ENCODE results near the gene ZNF710.
"Not testable (repeated sequence)": the region's sequence is repeated elsewhere in the genome, so short reads cannot be mapped to it uniquely, and the experiment has no call there.

ZNF710 gene, protein sequence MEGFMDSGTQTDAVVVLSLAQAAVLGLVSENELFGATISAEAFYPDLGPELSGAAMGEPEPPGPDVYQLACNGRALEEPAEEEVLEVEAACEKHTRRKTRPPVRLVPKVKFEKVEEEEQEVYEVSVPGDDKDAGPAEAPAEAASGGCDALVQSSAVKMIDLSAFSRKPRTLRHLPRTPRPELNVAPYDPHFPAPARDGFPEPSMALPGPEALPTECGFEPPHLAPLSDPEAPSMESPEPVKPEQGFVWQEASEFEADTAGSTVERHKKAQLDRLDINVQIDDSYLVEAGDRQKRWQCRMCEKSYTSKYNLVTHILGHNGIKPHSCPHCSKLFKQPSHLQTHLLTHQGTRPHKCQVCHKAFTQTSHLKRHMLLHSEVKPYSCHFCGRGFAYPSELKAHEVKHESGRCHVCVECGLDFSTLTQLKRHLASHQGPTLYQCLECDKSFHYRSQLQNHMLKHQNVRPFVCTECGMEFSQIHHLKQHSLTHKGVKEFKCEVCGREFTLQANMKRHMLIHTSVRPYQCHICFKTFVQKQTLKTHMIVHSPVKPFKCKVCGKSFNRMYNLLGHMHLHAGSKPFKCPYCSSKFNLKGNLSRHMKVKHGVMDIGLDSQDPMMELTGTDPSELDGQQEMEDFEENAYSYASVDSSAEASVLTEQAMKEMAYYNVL

DNA sequence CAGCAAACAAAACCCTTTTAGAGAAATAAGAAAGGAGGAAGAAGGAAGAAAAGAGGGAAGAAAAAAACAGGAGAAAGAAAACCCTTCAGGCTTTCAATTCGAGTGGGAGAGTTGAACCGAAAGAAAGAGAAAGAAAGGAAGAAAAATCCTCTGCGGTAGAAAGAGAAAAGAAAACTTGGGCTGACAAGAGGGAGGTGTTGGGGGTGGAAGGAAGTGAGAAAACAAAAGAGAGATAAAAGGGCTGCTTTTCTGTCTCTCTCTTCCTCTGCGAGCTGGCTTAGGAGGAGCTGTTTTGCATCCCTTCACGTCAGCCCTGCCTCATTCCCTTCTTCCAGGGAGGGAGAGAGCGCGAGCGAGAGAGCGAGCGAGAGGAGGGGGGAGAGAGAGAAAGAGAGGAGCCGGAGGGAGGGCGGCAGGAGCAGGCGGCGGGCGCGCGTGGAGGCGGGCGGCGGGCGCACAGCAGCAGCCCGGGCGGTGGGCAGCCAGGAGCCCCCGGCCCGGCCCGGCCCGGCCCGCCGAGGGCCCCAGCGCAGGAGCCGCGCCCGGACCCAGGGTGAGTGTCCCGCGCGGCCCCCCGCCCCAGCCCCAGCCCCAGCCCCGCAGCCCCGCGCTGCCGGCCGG lies at the start of gene ZNF710:
ZNF710 (plus strand) TSS at position 263 of the 621 bp plus-strand sequence. CDS start 65,814 bp downstream, outside the sequence.
- no peak for DNase-seq (ENCODE audit: low read depth)

DNA sequence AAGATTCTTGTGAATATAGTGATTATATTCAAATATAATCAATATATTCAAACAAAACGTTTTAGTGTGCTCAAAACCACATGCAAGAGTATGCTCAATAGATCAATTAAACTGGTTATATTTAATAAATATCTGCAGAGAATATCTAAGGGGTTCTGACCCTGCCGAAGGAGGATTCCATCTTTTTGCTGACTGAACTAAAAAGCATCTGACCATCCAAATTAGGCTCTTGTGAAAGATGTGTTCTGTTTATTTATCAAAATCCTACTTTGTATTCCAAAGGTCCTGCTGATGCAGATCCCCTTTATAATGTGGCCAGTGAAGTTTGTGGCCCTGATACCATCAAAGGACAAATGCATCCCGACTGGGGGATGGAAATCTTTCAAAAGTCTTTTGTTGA lies 46.6 kb upstream of the ZNF710 start:
- DNase-seq (ENCODE audit: low read depth), result no peak

DNA sequence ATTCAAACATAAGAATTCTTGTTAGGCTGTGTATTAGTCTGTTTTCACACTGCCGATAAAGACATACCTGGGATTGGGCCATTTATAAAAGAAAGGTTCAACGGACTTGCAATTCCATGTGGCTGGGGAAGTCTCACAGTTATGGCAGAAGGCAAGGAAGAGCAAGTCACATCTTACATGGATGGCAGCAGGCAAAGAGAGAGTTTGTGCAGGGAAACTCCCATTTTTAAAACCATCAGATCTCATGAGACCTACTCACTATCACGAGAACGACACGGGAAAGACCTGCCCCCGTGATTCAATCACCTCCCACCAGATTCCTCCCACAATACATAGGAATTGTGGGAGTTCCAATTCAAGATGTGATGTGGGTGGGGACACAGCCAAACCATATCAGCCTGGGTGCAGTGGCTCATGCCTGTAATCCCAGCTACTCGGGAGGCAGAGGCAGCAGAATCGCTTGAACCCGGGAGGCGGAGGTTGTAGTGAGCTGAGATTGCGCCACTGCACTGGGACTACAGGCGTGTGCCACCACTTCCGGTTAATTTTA lies 45.6 kb upstream of the ZNF710 start:
- DNase-seq (ENCODE audit: low read depth), result not testable (repeated sequence)

DNA sequence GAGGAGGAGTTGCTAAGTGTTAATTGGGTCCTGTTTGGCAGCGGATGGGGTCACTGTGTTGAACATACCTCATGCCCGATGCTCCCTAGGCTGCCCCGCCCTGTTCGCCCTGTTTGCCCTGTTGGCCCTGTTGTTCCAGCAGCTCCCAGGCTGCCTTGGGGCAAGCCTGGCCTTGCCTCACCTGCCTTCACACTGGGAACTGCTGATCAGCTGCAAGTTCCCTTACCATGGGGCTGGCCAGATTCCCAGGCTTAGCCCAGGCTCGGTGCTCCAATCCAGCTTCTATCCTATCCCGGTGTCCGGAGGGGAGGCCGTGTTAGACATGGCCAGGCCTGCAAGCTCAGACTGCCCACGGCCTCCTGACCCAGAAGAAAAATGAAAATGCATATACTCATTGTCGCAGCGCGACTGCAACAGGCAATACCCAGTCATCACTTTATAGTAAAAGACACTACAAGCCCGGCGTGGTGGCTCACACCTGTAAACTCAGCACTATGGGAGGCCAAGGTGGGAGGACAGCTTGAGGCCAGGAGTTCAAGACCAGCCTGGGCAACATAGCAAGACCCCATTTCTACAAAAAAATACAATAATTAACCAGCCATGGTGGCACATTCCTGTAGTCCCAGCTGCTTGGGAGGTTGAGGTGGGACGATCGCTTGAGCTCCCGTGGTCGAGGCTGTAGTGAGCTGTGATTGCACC lies 42.9 kb upstream of the ZNF710 start:
- no peak for DNase-seq (ENCODE audit: low read depth)

DNA sequence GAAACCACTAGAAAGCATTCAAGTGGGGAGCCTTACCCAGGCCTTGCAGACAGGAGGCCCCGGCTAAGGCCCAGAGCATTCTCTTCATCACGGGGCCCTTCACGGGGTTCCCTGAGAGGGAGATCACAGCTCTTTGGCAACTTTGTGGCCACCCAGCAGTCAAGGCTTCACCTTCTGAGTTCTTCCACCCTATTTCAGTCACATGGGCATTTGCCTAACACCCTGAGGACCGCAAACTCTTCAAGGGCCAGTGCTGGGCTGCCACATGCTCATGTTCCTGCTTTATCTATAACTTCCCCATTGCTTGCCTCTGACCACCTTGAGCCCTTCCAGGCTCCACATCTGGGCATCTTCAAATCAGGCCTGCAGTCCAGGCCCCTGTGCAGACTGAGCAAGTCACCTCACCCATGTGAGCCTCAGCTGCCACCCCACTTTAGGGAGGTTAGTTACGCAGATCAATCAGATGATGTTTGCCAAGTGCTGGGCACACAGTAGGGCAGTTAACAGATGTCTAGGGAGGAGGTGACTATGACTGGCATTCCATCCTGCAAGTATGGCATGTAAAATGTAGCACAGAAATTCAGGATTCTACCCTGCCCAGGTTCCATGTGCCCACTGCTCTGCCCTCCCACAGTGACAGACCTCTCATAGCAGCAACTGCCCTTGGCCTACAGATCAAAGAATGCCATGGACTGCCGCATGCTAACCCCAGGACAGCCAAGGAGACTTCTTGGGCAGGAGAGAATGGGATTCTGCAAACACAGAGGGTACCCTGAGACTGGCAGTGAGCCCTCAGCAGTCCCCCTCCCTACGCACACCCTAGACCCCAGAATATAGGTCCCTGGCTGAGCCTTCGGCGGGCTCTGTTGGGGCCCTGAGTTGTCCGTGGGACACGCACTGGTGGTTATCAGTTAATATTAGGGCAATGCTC lies 37.6 kb upstream of the ZNF710 start:
- no peak for DNase-seq (ENCODE audit: low read depth)

DNA sequence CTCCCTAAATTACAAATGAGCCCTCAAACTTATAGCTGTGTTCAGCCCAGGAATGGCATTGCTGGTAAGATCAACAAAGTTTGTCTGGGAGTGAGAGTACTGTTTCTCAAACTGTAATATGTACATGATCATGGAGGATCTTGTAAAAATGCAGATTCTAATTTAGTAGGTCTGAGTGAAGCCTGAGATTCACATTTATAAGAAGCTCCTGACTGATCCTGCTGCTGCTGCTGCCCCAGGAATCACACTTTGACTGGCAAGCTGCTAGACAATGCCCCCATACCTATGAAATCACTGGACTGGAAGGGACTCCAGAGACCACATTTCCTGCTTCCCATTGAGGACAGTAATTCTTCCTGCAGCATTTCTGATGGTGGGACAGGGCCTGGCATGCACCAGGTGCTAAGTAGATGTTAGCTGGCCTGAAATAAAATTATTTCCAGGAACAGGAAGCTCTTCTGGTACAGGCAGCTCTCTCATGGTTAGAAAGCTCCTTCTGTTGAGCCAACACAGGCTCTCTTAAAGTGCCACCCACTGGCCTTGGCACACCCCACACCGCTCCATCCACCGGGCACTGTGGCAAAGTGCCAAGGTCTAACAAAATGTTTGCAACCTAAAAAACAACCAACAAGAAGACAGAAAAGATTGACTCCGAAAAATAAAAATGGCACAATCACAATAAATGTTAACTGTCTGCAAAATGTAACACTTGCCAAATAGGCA lies 36.7 kb upstream of the ZNF710 start:
- DNase-seq (ENCODE audit: low read depth), result no peak

DNA sequence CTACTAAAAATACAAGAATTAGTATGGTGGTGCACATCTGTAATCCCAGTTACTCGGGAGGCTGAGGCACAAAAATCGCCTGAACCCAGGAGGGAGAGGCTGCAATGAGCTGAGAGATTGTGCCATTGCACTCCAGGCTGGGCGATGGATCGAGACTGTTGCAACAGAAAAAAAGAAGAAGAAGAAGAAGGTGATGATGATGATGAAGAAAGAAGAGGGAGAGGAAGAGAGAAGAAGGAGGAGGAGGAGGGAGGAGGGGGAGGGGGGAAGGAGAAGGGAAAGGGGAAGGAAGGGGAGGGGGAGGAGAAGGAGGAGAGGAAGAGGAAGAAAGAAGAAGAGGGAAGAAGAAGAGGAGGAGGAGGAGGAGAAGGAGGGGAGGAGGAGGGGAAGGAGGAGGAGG lies 33.2 kb upstream of the ZNF710 start:
- DNase-seq (ENCODE audit: low read depth), result no peak

DNA sequence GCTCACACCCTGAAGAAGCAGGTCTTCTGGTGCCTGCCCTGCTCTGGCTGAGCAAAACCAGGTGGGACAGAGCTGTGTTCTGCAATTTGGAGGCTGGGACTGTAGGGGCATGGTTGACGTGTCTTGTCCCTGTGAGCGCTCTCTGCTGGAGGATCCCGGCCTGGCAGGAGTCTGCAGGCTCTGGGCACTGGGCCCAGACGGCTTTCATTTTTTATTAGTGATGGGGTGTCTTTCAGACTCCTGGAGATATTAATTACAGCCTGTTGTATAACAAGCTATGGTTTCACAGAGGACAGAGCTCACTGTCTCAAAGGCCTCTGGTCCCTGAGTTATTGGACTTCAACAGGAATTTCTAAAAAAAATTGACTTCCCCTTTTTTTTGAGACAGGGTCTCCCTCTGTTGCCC lies 29.5 kb upstream of the ZNF710 start:
- no peak for DNase-seq (ENCODE audit: low read depth)

DNA sequence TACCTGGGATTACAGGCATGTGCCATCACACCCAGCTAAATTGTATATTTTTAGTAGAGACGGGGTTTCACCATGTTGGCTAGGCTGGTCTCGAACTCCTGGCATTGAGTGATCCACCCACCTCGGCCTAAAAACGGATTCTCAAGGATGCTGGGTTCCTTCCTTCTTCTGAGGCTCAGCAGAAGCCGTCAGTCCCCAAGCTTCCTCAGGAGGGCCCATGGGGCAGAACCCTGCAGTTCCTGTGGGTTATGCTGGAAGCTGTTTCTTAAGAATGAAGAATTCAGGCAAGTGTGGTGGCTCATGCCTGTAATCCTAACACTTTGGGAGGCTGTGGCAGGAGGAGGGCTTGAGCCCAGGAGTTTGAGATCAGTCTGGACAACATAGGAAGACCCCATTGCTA lies 29.0 kb upstream of the ZNF710 start:
- no peak for DNase-seq (ENCODE audit: low read depth)

DNA sequence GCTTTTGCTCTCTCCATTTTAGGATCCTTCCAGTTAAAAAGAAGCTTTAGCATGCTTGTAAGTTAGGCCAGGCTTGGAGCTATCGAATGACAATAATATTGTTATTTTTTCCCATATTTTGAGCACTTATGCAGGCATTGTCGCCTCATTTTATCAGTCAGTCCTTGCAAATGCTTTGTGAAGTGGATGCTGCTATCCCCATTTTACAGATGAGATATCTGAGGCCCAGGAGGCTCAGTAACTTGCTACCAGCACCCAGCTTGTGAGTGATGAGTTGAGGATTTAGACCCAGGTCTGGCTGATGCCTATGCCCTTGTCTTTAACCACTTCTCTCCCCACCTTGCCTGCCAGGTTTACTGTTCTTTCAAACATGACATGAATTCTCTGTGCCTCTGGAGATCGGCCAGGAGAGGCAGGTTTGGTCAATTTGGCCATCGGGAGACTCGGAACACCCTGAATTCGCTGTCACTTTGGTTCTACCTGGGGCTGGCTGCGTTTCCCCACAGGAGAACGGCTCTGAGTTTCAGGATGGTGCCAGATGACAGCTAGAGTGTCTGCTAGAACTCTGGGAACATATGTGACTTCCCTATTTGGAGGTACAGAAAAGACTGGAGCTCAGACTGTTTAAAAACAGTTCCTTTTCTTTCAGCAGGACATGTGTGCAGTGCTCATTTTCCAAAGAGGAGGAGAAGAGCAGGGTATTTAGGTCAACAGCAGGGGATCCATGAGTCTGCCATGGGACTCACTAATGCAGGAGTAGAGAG lies 25.5 kb upstream of the ZNF710 start:
- no peak for DNase-seq (ENCODE audit: low read depth)

DNA sequence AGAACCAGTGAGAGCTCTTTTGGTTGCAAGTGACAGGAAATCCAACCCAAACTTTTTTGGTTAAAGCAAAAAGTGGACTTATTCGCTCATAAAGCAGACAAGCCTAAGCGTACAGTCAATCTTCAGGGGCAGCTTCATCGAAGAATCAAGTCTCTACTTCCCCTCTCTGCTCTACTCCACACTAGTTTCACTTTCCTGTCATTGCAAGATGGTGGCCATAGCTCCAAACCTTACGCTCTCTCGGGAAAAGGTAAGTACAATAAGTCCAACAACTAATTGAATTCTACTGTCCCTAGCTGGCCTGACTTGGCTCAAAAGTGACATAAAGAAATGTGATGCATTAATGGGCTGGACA lies 24.9 kb upstream of the ZNF710 start:
- no peak for DNase-seq (ENCODE audit: low read depth)

DNA sequence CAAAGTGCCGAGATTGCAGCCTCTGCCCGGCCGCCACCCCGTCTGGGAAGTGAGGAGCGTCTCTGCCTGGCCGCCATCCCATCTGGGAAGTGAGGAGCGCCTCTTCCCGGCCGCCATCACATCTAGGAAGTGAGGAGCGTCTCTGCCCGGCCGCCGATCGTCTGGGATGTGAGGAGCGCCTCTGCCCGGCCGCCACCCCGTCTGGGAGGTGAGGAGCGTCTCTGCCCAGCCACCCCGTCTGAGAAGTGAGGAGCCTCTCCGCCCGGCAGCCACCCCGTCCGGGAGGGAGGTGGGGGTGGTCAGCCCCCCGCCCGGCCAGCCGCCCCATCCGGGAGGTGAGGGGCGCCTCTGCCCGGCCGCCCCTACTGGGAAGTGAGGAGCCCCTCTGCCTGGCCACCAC lies 23.3 kb upstream of the ZNF710 start:
- DNase-seq (ENCODE audit: low read depth), result not testable (repeated sequence)

DNA sequence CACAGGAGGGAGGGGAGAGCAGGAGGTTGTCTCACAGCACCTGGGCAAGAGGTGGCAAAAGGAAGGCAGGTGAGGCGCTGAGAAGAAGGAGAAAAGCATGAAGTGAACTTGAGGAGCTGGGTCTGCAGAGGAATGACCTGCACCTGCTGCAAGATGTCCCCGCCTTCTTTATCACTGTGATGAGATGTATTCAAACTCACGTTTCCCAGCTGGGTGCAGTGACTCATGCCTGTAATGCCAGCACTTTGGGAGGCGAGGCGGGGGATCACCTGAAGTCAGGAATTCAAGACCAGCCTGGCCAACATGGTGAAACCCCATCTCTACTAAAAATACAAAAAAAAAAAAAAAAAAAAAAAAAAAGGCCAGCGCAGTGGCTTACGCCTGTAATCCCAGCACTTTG lies 22.2 kb upstream of the ZNF710 start:
- no peak for DNase-seq (ENCODE audit: low read depth)

DNA sequence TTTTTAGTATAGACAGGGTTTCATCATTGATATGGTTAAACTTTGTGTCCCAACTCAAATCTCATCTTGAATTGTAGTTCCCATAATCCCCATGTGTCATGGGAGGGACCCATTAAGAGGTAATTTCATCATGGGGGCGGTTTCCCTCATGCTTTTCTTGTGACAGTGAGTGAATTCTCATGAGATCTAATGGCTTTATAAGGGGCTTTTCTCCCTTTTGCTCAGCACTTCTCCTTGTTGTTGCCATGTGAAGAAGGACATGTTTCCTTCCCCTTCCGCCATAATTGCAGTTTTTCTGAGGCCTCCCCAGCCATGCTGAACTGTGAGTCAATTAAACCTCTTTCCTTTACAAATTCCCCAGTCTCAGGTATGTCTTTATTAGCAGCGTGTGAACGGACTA lies 20.2 kb upstream of the ZNF710 start:
- no peak for DNase-seq (ENCODE audit: low read depth)

DNA sequence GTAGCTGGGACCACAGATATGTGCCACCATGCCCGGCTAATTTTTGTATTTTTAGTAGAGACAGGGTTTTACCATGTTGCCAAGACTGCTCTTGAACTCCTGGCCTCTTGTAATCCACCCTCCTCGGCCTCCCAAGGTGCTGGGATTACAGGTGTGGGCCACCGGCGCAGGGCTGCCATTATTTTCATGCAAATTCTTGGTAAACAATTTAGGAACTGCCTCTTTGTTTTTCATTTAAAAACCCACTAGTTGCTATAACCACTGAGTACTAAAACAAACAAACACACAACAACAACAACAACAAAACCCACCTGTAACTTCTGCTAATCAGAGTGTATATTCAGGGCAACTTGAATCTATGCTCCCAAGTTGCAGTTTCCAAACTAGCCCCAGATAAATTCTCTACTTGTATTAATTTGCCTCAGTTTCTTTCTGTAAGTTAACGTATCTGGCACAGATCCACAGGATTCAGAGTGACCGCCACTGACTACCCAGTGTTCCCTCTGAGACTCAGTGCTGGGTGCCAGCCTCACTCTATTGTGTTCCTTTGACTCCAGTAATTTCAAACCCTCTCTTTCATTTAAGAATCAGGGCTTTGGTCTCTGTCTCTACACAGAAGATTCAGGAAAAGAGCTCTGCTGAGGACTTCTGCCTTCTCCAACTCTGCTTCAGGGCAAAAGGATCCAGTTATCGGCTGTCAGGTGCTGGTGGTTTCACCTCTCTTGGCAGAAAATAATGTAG lies 18.6 kb upstream of the ZNF710 start:
- no peak for DNase-seq (ENCODE audit: low read depth)

DNA sequence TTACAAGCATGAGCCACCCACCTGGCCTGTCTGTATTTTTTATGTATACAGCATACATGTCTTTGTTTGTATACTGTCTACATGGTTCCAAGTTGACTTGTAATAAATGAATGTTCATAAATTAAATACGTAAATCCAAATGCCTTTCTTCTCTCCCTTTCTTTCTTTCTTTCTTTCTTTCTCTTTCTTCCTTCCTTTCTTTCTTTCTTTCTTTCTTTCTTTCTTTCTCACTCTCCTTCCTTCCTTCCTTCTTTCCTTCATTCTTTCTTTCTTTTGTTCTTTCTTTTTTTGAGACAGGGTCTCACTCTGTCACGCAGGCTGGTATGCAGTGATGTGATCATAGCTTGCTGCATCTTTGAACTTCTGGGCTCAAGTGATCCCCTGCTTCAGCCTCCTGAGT lies 17.1 kb upstream of the ZNF710 start:
- no peak for DNase-seq (ENCODE audit: low read depth)

DNA sequence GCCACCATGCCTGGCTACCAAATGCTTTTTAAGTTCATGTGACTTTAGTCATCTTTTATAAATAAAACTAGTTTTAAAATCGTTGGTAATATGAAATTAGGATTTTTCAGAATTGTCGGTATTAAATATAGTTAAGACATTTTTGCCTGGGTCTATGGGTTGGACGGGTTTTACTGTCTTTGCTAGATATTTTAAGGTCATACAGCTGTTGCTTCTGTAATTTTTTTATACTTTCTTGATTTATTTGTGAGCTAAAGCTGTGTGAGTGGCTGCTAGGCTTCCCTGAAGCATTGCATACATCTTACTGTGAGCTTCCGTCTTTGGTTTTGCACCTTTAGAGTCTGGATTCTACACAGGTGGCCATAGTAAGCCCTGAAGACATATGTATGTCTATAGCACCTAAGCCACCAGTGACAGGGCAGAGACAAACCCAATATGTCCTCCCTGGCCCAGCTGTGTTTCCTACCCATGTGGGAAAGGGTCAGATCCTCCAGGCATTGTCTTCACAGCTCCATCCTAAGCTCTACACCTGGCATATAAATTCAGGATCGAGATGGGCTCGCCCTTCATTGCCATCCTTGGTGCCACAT lies 16.6 kb upstream of the ZNF710 start:
- no peak for DNase-seq (ENCODE audit: low read depth)

DNA sequence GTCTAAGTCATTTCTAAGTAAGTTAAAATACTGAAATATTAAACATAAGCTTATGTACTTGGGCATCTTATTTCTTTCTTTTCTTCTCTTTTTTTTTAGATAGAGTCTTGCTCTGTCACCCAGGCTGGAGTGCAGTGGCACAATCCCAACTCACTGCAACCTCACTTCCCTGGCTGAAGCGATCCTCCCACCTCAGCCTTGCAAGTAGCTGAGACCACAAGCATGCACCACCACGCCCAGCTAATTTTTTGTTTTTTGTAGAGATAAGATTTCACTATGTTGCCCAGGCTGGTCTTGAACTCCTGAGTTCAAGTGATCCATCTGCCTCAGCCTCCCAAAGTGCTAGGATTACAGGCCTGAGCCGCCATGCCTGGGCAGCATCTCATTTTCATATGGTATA lies 16.0 kb upstream of the ZNF710 start:
- DNase-seq (ENCODE audit: low read depth), result no peak

DNA sequence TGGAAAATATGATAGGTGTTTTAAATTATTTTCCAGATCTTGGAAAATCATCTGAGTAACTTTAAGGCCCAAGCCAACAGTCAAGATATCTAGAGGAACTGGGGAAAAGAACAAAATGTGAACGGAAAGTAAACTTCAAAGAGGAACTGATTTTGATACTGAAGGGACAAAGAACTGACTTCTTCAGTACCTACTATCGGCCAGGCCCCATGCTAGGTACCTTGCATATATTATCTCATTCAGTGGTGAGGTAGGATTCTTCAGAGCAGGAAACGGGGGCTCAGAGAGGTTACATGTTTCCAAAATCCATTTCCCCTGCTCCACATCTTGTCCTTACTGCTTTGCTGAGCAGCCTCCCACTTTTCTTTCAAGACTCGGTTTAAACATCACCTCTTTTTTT lies 9.8 kb upstream of the ZNF710 start:
- DNase-seq (ENCODE audit: low read depth), result no peak

Data from stimulated activated CD8-positive, alpha-beta memory T cell treated with anti-CD3 and anti-CD28 coated beads, Interleukin-12 subunit alpha, Interleukin-12 subunit beta, amount 100 ng/mL, for 4 hours (primary cell).